ENCODE measurements around the gene RUBCNL.
"Not testable (repeated sequence)": the region's sequence is repeated elsewhere in the genome, so short reads cannot be mapped to it uniquely, and the experiment has no call there.

The RUBCNL gene

DNA sequence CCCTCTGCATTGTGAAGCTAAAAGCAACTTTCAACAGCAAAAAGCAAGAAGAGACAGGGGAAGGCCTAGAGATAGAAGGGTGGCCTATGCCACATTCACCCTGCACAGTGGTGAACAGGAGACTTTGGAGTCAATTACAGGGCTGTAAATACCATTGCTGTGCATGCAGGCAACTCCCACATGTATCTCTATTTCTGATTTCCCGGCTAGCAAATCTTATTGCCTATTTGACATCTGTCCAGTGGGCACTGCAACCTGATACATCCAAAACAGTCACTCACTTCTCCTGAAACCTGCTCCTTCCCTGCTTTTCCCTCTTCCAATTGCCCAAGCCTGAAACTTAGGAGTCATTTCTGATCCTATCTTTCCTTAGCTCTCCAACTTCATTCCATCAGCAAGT lies 13.4 kb downstream of the RUBCNL start:
- no peak for DNase-seq

DNA sequence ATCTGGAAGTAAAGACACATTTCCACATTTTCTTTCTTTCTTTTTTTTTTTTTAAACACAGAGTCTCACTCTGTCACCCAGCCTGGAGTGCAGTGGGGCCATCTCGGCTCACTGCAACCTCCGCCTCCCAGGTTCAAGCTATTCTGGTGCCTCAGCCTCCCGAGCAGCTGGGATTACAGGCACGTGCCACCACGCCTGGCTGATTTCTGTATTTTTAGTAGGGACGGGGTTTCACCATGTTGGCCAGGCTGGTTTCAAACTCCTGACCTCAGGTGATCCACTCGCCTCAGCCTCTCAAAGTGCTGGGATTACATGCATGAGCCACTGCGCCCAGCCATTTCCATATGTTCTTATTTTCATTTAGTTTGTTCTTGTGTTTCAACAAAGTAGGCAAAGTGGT lies 14.1 kb downstream of the RUBCNL start:
- not testable (repeated sequence) for DNase-seq

DNA sequence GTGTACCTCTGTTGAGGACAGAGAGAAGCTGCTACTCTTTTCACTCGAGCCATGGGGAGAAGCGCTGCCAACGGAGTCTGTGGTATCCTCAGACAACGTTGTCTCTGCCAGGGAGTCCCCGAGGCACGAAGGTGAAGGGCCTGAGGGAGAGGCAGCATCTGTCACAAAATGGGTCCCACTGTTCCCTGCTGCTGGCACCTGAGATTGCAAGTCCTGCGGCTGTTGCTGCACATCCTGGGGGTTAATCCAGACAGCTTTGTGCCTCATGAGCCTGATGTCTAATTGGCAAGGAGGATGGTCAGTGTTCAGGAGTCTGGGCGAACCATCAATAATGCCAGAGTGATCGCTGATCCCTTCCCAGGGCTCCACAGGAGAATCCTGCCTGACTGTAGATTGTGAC lies 15.0 kb downstream of the RUBCNL start:
- DNase-seq = no peak

DNA sequence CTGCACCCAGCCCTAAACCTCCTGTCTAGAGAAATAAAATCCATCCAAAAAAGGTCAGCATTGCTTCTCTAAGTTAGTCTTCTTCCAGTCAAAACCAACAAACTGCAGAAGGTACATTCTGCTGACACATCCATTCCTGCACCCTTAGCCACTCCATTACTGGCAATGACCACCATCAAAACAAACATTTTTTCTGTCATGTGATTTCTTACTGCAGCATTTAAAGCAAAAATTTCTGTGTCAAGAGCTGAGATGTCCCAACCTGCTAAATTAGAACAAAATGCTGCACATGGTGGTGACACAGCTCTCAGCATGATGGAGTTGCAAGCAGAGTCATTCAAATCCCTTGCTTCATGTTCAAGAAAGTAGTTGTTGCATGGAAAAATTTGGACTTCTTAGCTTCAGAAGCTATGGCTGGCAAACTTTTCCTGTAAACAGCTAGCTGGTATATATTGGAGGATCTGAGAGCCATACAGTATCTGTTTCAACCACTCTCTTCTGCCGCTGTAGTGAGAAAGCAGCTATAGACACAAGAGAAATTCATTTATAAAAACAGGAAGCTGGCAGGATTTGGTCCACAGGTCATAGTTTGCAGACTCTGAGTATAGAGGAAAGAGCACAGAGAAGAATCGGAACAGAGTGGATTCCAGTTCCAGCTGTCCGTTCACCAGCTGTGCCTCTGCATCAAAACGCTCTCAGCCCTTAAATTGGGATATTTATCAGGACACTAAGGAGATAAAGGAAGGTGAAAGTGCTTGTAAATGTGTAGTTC lies 17.4 kb downstream of the RUBCNL start:
- no peak for DNase-seq

DNA sequence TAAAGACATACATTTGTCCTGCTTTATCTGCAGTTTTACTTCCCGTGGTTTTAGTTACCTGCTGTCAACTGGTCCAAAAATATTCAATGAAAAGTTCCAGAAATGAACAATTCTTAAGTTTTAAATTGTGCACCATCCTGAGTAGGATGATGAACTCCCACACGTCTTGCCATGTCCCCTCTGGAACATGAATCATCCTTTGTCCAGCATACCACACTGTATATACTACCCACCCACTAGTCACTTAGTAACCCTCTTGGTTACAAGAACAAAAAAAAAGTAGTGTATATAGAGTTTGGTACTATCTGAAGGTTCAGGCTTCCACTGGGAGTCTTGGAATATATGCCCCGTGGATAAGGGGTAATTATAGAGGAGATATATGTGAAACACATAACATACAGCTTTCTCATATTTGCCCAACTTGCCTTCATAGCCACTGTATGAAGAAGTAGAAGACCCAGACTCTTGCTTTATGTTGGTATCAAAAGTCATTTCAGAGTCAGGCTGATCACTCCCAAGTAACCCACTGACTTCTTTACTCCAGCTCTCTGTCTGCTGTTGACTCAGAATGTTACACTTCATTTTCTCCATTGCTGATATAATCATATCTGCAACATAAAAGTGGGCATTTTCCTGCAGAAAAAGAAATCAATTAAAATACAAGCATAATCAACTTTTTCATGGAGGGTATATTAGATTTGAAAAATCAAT lies 19.3 kb downstream of the RUBCNL start:
- no peak for DNase-seq

DNA sequence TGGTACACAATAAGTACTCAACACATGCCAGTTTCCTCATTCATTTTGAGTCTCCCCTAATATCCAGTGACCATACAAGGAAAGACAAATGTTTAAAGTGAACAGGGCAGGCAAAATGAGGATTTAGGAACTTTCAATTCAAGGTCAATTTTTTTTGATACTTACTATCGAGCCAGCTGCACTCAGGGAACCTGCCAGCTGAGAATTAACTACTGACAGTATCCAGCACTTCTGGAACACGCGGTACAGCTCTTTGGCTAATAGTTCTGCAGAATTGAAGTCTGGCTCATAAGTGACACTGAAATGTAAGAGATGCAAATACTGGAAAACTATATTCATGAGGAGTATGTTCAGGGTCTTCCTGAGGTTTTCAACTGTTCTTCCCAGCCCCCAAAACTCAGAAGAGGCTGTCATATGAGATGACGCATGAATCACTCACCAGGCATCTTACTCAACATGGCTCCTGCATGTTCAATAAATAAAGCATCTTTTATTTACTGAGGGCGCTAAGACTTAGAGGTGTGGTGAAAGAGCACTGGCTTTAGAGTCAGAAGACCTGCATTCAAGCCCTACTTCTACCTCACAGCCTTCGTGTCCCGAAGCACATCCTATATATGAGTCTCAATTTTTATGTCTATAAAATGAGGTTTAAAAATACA lies 25.6 kb downstream of the RUBCNL start:
- DNase-seq = no peak

DNA sequence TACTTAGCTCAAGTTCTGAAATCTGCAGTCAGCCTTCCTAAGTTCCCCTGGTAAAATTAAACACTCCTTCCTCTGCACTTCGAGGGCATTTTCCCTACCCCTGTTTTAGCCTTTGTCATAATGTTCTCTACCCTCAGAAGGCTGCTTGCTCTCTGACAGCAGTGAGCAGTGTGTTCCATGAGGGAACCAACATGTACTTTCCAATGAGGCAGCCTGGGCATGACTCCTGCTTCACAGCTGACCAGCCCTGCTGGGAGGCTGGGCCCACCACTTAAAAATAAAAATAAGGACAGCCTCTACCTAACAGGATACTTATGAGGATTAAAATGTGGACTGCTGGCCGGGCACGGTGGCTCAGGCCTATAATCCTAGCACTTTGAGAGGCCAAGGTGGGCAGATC lies 26.4 kb downstream of the RUBCNL start:
- no peak for DNase-seq

DNA sequence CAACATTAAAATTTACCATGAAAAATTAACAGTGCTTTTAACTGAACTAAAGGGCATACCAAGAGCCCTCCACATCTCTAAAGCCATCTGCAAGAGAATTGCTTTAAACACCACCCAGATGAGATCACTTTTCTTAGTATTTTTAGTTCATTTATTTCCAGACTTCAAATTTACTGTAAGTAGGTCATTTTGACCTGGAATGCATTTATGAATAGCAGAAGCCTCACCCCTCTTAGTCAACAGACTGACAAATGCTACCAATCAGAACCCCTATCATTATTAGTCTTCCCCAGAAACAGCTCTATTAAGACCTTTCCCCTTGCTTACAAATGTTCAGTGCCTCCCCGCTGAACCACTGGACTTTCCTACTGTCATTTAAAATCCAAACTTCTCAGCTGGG lies 27.3 kb downstream of the RUBCNL start:
- no peak for DNase-seq

DNA sequence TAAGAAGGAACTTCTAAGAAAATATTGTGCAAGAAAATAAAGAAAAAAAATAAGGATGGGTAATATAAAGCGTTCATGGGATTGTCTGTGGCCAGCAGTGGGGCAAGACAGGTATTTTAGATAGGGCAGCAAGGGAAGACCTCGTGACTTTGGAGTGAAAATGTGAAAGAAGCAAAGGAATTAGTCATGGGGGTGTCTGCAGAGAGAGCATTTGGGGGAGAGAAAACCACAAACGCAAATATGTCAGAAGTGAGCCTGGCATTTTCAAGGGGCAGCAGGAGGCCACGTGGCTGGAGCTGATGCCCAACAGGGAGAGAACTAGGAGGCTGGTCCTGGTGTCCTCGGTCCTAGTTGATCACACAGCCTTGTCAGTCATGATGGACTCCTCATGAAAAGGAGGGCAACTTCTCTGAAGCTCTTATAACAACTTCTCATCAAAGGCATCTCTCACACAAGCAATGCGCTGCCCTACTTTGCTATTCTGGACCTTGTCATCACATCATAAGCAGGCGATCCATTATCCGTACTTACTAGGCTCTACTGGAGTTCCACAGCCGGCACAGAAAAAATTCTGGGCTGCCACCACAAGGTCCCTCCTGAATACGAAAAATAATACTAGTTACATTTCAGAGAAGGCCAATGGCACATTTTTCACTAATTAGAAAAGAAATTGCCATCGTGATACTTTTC lies 31.0 kb downstream of the RUBCNL start:
- no peak for DNase-seq

DNA sequence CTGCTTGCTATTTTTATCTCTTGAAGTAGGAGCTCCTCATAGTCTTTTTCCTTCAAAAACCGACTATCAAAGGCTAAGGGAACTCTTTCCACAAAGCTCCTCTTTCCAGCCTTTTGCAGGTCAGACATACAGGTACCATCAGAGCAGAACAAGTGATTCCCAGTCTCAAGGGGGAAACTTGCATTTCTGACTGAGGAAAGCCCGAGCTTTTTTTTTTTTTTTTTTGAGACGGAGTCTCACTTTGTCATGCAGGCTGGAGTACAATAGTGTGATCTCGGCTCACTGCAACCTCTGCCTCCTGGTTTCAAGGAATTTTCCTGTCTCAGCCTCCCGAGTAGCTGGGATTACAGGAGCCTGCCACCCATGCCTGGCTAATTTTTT lies 32.0 kb downstream of the RUBCNL start:
- no peak for DNase-seq

DNA sequence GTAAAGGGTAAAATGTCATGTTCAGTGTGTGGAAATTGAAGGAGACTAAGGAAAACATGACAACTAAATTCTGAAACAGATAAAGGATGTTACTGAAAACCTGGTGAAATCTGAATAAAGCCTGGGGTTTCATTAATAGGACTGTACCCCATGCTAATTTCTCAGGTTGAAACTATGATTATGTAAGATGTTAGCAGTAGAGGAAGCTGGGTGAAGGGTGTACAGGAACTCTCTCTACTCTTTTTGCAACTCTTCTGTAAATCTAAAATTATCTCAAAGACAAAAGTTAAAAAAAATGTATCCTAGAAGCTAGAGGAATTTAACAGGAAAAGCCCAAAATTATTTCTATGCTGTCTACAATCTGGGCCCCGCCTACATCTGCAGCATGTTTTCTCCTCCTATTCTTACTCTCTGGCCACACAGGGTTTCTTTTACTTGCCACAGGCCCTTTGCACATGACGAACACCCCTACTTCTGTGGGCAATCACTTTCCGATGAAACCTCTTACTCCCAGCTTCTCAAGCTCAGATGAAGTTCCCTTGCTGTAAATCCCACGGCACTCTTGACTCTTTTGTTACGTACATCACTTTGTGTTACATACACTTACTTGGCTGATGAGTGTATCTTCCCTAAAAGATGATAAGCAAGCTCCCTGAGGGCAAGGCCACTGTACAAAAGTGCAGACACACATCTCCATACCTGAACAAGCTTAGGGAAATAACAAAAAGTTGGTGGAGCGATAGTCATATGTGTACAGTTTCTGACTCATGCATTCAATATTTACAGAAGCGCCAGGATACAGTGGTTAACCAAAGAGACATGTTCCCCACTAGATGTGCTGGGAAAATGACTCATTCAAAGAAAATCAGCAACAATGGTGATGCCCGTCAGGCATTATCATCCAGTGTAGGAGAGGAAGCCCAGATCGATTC lies 32.6 kb downstream of the RUBCNL start:
- DNase-seq = no peak

DNA sequence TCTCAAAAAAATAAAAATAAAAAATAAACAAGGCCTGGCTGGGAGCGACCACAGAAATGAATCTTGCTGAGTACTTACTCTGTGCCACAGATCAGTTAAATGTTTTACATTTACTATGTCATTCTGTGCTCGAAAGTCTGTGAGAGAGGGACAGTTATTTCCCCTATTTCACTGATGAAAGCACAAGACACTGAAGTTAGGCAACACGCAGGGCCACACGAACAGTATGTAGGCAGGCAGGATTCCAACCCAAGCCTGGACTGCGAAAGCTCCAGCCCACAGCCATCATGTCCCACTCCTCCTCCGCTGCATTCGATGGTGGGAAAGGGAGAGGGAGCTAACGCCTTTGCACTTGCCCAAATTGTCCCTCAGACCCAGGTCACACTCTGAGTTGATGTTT lies 34.2 kb downstream of the RUBCNL start:
- DNase-seq = no peak

DNA sequence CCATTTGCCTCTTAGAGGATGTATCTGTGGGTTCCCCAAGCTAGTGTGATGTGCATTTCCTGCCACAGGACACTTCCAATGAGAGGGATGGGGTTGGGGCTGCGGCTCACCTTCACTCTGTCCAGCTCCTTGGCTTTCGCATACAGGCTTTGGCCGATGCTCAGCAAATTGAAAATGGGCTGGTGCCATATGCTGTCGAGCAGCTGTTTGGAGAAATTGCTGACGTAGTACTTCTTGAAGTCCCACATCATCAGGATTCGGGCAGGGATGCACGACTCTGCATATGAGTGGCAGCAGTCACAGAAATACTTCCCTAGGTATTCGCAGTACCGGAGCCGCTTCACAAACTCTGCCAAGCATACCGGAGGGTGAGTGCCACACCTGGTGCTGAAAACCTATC lies 37.0 kb downstream of the RUBCNL start:
- DNase-seq = no peak

DNA sequence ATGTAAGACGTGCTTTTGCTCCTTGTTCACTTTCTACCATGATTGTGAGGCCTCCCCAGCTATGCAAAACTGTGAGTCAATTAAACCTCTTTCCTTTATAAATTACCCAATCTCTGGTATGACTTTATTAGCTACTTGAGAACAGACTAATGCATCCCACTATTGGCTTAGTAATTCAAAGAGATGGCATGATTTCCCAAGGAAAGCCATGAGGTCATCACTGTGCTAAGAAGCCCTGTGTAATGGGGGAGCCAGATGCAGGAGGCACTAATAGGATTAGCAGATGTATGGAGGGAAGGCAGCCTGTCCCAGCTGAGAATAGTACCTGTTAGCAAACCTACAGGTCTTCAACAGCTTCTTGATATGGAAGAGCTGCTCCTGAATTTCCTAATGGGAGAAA lies 38.1 kb downstream of the RUBCNL start:
- DNase-seq = no peak

DNA sequence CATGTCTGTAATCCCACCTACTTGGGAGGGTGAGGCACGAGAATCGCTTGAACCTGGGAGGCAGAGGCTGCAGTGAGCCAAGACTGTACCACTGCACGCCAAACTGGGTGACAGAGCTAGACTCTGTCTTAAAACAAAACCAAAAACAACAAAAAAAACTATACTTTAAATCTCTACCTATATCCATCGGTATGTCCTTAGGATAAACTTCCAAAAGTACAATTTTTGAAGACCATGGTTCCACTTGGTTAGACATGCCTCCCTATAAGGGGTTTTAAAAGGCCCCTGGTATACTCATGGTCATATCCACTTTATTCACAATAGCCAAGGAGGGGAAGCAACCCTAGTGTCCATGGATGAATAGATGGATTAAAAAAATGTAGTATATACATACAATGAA lies 39.8 kb downstream of the RUBCNL start:
- DNase-seq = no peak

DNA sequence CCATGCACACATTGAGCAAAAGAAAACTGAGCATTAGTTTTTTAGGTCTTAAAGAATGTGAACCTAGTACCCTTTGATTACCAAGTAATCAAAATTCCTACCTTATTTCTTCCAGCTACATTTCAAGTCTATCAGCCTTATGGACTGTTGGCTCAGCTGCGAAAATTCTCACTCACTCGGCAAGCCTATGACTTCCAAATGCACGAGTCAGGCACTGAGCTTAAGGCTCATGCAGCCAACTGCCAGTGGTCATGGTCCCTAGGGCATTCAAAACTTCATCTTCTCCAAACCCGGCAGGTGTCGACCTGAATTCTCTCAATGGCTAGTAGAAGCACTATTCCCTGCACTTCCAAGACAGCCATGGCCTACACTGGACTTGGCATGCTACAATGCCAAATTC lies 41.2 kb downstream of the RUBCNL start:
- DNase-seq = no peak

DNA sequence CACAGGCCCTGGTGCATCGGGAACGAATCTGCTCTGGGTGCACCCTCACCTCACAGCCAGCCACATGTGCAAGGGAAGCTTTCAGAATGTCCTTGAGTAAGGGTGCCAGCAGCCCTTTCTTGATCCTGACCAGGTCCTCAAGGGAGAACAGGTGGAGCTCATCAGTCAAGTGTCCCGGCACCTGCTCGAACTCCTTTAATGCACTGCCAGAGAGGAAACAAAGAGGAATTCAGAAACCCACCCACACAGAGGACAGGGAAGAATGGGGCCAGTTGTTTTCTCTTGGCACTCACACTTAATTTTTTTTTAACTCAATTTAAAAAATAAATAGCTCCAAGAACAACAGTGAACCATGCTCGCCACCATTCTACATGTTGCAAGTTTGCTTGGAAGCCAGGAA lies 41.7 kb downstream of the RUBCNL start:
- no peak for DNase-seq

DNA sequence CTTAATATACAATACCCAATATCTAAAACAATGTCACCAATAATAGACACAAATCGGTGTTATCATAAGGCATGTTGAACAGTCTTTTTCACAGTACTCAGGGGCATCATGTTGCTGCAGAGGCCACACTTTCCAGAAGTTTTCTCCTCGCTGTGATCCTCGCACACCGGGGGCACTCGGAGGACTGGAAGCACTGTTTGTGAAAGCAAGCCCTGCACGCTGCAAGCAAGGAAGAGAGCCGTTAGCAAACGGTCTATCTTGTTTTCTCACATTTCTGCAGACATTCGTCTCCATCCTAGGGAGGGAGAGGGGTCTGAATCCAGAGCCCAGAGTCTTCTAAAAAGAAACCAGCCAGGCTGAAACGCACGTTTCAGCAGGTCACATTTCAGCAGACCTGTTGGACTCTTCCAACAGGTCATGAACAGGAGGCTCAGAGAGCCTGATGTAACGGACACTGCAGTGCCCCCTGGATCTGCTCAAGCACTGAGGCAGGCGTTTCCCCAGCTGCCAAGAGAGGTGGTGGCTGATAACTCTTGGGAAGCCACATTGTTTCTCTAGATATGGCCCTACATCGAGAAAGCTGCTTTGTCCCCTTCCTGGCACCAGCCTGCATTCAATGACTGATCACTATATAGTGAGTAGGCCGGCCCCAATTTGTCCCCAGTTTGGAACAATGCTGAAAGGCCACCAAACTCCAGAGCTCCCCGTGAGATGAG lies 43.6 kb downstream of the RUBCNL start:
- no peak for DNase-seq

DNA sequence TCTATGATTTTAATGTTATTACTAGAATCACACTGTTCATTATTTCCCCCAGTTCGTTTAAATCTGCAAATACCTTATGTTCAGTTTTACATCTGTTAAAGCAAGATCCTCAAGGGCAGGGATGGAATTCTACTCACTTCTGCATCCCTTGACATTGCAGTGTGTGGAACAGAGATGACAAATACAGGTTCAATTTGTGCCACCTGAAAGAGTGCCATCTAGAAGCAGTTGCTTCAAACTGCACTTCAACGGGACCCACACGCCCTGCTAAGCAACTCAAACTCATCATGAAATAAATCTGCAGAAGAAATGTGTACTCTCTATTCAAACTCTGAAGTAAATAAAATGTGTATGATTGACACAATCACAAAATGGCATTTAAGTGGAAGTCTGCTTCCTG lies 44.5 kb downstream of the RUBCNL start:
- no peak for DNase-seq

DNA sequence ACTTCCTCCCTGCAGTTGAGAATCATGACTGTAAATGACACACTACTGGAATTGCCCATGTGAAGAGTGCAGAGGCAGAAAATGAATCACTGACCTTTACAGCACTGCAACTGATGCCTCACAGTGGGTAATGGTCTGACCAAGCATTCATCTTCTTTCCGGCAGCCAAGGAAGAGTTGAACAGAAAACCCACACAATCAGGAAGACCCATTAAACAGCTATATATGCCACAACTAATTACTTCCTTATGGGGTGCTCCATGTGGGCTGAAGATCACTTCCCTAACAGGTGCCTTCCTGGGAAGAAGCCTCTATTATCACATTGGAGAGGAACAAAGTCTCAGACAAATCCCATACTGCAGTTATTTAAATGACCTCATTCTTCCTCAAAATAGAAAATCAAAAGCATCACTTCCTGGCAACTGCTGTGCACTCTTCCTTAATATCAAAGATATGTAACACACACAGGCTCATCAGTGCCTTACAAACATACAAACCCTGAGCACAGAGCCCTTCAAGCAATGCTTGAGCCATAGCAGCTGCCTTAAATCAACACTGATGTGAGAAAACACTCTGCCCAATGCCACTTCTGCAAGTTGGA lies 45.8 kb downstream of the RUBCNL start:
- DNase-seq = no peak

DNA sequence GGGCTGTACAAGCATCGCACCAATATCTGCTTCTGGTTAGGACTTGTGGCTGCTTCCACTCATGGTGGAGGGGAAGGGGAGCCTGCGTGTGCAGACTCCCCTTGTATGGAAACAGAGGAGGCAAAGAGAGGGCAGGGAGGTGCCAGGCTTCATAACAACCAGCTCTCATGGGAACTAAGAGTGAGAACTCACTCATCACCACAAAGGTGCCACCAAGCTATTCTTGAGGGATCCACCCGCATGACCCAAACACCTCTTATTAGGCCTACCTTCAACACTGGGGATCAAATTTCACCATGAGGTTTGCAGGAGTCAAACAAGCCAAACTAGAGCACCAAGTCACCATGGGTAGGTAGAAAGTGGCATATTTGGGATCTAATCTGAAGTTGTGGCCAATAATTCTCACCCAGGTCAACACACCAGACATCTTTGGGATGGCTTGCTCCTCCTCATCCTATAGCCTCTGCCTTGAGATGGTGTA lies 46.4 kb downstream of the RUBCNL start:
- no peak for DNase-seq

All from activated CD4-positive, alpha-beta T cell treated with anti-CD3 and anti-CD28 coated beads, Interleukin-2, amount 50 U/mL, for 1 hour (primary cell).